Measurements from ENCODE around the gene NFIA.

Gene NFIA

GRCh38 chr1:61241411-61241838 is 159.1 kb downstream of the NFIA start (continued):
- TF ChIP-seq ZNF398 (tag by site-specific recombination; IDR thresholded peaks at IDR 0.05), result peak; percentile 83
- TF ChIP-seq ZXDB (tag by site-specific recombination; IDR thresholded peaks at IDR 0.05), result peak; percentile 19; the same call in 1 of the 2 replicates
- TF ChIP-seq ZNF660 (tag by site-specific recombination; IDR thresholded peaks at IDR 0.05), result no peak
- no peak for TF ChIP-seq OSR2 (tag by site-specific recombination; IDR thresholded peaks at IDR 0.05)
- no peak for TF ChIP-seq ZNF707 (tag by site-specific recombination; IDR thresholded peaks at IDR 0.05)
- no peak for TF ChIP-seq ZNF112 (tag by site-specific recombination; IDR thresholded peaks at IDR 0.05)
- peak; percentile 25; the same call in 1 of the 2 replicates for TF ChIP-seq ZNF335 (tag by site-specific recombination; conservative IDR thresholded peaks at IDR 0.05)
- peak; percentile 24; the same call in 1 of the 2 replicates for TF ChIP-seq SCRT2 (tag by site-specific recombination; IDR thresholded peaks at IDR 0.05)
- TF ChIP-seq ZNF518A (tag by site-specific recombination; conservative IDR thresholded peaks at IDR 0.05; ENCODE audit: low read depth), result peak; percentile 44; the same call in 1 of the 2 replicates
- TF ChIP-seq REST (tag by site-specific recombination; IDR thresholded peaks at IDR 0.05), result no peak
- no peak for TF ChIP-seq KLF1 (tag by site-specific recombination; IDR thresholded peaks at IDR 0.05)
- TF ChIP-seq KLF10 (tag by site-specific recombination; IDR thresholded peaks at IDR 0.05), result no peak
- TF ChIP-seq PRDM2 (tag by site-specific recombination; IDR thresholded peaks at IDR 0.05; ENCODE audit: borderline replicate concordance), result no peak
- no peak for TF ChIP-seq WT1 (tag by site-specific recombination; IDR thresholded peaks at IDR 0.05)
- TF ChIP-seq YY2 (tag by site-specific recombination; IDR thresholded peaks at IDR 0.05), result peak; percentile 85

All from HEK293 (cell line).